Hippocampal formation (tissue), 2 donors: Measurements from ENCODE around the gene ELFN2.

Experiments
- DNase-seq, 2 donors: peaks; one replicate each; lab custom pipeline; 2025; lab: John Stamatoyannopoulos, UW

The ELFN2 gene

DNA sequence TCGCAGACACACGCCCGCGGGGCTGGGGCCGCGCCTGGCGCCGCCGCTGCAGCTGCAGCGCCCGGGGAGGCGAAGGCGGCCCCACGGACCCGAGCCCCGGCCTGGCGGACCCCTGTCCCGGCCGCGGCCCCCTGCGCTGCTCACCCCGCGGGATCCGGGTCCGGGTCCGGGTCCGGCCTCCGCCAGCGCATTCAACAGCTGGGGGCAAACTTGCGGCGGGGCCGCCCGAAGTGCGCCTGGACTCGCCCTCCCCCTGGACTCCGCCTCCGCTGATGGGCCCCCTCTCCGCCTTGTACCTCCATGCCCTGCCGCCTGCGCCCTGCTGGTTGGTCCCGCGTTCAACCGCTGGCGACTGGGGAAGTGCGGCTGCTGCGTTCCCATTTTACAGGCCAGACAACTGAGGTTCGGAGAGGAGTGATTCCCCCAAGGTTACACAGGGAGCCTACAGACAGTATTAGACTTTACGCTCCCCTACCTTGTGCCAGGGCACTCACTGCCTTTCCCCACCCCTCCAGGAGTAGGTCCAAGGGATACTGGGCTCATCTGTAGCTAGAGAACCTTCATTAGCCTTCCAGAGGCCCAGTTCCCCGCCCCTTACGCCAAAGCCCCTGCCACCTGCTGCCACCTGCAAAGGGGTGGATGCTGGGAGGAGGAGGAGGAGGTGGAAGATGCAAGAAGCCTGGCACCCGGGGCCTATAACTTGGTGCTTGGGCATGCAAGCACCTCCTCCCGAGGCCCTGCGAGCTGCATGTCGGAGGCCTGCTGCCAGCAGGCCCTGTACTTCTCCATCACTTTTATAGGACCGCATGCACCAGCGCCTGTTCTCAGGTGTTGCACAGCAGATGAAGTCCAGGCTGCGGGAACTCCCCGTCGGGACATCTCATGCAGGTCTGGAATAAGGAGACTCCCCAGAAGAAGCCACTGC is 694 bp upstream of the ELFN2 start:
- no peak for DNase-seq

DNA sequence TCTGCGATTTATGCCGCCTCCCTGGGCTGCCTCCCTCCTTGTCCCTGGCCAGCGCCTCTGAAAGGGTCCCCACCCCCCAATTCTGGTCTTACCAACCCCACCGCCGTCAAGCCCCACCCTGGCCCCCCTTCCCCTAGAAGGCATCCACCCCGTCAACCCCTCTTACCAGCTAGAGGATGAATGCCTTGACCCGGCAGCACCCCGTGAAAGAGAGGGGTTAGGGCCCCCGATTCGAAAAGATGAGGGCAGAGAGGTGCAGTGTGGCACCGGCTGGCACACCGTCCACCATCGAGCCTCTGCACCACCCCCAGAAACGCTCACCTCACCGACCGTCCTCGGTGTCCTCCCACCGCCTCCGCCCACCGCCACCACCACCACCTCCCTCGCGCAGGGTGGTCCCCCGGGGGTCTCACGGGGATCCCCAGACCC is 559 bp downstream of the ELFN2 start:
- DNase-seq = no peak

DNA sequence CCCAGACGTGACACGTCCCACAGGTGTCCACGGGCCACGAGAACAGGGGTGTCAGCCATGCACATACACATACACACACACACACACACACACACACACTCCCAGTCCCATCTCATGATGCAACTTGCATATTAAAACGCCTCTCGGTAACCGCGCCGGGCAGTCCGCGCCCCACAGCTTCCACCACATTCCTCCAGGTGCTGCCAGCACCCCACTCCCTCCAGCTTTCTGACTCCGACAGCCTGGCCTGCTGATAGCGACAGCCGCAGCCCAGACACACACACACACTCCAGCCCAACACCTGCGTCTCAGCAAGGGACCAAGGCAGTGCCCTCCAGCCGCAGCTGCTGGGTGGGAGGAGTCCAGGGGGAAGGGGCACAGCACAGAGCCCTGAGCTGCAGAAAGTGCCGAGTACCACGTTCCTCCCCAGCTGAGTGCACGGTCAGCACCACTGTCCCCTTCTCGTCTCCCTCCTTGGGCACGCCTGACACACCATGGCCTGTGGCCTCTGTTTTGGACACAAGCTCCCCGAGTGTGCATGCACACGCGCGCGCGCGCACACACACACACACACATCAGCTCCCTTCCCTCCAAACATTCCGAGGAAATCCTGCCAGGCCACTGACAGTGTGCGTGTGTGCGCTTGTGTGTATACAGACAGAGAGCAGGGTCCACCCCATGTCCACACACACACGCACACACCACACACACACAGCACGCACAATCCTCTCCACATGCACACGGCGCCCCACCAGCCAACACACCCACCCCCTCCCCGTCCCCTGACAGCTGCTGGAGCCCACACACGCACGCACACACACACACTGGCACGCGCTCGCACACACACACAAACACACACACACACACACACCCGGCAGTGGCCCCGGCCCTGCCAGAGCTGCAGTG is 1.2 kb downstream of the ELFN2 start:
- DNase-seq = no peak

DNA sequence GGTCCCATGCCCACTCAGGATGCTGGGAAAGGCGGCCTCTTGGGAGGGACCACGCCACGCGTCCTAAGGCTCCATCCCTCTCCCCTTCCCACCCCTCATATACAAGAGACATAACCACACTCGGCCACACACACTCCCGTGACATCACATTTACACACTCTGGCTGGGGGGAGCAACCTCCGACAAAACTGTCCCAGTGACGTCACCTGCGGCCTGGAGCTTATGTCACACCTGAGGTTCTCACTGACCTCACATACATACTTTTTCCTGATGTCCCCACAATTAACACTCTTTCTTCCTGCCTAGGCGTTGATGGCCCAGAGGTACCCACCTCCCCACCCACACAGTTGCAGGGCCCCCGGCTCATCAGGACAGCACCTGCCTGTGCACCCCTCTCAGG is 1.9 kb downstream of the ELFN2 start:
- no peak for DNase-seq

DNA sequence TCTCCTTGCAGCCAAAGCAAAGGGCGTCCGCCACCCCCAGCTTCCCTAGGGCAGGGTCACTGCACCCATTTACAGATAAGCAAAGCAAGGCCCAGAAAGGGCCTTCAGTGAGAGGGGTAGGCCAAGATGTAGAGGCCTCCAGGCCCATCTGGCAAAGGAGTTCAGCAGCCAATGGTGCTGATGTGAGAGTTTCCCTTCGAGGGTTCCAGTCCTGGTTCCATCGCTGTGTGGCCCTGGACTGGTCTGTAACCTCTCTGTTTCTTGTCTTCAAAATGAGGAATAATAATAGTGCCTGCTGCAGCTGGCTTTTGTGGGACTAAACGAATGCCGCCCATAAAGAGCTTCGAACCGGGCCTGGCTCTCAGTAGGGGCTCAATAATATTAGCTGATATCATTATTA is 4.0 kb downstream of the ELFN2 start:
- DNase-seq = no peak

DNA sequence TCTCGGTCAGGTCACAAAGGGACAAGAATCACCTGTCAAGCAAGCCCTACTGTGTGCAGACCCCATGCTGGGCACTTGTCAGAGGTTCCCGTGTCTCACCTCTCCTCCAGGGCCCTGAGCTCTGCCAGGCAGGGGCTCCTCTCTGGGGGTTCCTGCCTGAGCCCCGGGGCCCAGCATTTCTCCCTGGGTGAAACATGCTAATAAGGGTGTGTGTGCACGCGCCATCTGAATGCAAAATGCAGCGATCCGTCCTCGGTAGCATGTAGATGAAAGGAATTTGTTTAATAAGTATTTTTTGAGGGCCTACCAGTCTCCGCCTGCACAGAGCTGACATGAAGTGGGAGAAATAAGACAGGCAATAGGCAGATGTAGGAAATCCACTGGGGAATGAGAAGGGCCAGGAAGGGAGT is 5.8 kb downstream of the ELFN2 start:
- DNase-seq = no peak

DNA sequence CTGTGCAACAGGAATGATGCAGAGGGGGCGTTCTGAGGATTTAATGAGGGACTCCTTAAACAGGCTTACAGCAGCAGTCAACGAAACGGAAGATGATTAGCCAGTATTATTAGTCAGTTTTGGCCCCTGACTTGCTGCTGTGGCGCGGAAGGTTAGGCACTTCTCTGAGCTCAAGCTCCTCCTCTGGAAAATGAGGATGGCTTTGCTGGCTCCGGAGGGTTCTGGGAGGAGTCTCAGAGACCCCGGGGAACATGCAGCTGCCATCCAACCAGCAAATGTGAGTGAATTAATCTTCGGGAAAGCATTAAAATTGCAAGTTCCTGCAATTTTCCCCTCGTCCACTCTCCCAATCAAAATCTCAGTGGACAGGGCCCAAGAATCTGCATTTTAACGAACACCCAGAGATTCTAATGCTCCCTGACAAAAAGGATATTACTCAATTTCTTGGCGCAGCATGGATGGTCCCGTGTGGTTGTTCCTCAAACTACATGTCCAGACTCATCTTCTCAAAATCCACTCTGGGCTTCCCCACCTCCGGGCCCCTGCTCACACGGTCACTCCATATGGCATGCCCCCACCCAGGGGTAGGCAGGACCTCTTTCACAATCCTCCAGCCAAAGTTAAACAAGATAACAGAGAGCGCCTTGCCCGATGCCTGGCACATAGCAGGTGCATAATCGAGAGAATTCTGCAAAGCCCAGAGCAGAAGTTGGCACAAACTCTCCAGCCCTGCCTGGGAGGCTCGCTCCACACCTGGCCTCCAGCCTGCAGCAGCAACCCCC is 6.4 kb downstream of the ELFN2 start:
- DNase-seq = no peak

DNA sequence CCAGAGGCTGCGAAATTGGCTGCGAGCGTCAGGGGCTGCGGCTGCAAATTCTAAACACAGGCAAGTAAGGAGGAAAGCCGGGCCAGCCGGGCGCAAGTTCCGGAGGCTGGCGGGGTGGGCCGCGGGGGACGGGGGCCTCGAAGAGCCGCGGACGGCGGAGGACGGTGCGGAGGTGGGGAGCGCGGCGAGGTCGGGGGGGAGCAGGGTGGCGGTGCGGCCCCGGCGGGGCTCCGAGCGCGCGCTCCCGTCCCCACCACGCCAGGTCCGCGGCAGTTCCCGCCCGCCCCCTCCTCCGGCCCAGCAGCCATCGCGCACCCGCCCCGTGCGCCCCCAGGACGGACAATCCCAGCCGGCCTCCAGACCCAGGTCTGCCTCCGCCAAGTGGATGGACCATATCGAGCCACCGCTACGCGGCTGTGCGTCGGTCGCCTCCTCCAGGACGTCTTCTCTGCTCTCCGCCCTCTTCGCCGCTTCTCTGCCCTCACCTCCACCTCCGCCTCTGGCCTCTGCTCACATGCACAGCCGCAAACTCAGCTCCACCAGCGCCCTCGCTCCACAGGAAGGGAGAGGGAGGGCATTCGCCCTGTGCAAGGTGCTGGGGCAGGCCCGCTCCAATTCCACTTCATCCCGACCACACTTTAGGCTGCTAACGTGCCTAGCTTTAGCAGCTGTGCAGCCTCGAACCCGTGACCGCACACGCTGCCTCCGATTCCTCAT is 7.2 kb downstream of the ELFN2 start:
- no peak for DNase-seq

DNA sequence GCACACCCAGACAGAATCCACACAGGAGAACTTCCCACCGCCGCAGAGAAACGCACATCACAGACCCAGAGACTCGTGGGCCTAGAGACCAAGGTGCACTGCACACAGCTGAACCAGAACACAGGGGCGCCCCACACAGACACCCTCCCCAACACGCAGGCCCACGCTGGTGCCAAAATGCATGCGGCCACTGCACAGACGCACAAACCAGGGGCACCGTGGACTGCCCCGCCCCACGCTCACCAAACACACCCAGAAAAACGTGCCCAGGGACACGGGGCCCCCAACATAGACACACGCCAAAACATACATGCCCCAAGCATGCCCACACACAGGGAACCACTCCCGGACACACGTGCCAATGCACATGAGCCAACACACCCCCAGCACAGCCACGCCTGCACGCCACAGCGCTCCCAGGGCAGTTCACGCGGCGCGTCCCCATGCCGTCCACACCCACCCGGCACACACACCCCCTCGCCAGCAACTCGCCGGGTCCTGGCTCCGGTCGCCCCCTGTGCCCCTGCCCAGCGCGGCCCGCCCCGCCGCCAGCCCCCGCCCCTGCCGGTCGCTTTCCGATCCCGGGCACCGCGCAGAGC is 7.8 kb downstream of the ELFN2 start:
- no peak for DNase-seq

DNA sequence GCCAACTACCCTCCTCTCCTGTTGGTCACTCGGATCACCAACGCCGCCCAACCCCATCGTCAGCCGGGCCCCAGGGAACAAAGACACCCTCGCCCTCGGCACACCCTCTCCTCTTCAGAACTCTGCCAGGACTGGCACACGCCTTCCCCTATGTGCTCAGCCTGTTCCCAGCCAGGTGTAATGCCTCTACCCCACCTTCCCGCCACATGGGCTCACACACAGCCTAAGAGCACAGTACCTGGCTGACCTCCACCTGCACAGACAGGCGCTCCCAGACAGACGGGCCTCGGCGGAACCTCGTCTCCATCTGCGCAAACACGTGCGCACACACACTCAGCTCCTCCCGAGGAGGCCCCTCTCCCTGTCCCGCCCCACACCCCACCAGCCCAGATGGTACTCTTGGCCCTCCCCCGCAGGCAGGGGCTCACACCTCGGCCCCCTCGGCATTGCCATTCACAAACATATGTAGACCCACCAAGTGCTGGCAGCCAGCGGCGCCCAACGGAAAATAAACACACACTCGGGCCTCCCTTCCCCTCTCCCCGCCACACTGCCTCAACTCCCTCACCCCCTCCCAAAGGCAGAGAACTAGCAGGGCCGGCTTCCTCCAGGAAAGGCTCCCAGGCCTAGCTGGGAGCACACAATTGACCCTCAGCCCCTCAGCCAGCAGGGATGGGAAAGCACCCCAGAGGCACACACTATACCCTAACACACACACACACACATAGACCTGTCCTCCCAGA is 8.5 kb downstream of the ELFN2 start:
- DNase-seq = no peak

DNA sequence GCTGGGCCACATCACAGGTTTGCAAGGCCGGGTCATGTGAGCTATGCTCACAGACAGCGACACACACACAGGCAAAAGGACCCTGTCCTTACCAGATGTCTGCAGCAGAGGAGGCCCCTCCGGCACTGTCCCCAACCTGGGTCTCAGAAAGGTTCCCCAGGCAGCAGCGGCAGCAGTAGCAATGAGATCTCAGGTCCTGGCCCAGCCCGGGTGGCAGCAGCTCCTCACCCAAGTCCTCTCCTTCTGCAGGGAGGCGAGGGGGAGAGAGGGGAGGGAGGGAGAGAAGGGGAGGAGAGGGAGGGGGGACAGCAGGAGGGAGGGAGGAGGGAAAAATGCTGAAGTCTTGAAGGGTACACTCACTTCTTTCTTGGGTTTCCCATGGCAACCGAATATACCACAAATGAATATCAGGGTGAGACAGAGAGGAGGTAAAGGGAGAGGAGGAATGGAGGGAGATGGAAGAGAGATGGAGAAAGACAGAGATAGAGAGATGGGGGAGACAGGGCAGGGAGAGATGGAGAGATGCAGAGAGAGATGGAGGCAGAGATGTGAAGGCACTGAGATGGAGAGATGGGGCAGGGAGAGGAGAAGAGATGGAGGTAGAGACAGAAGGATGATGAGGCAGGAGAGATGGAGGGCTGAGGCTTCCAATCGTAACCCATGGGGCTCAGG is 9.5 kb downstream of the ELFN2 start:
- peak in 1 of 2 donors; percentile 19 for DNase-seq

DNA sequence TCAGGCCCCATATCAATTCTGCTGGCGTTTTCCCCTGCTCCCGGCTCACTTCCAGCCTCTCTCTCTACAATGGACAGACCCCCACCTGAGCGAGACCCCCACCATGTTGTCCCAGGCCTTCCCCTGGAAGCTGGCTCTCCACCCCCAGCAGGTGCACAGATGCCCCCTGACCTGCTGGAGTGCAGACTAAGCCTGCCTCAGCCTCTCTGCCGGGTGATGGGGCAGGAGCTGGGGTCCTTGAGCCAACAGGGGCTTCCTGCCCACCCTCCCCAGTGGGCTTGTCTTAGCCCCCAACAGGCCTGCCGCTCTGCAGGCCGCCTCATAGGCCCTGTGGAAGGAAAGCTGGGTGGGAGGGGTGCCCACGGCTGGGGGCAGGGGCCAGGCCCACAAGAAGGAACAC is 10.0 kb downstream of the ELFN2 start:
- DNase-seq = no peak

DNA sequence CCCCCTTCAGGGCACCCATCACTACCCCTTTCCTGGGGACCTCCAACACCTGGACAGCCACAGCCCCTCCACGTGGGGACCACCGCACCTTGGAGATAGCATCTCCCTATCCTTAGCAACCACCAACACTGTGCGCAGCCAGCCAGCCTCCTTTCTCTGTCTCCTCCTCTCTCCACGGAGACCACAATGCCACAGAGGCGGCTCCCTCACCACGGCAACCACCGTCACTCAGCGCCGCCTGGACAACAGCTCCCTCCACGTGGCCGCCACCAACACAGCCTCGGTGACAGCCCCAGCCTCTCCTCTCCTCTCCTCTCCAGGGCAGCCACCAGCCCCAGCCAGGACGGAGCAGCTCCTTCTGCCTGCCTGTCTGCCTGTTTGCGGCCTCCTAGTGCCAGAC is 10.5 kb downstream of the ELFN2 start:
- peak; percentile 29 to 46 for DNase-seq

DNA sequence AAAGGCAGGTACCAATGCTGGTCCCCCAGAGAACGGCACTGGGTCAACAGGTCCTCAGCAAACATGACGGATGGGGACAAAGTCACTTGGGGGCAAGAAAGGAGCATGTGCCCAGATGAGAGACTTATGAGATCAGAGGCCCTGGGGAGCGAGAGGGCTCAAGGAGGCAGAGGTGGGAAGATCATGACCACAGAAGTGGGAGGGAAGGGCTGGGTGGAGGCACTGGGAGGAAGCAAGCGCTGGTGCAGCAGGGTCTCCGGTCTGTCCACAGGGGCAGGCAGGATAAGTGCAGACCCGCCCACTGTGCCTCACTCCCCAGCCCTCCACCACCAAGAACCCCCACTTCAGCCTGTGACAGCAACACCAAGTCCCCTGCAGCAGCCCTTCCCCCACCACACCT is 10.9 kb downstream of the ELFN2 start:
- DNase-seq = no peak

DNA sequence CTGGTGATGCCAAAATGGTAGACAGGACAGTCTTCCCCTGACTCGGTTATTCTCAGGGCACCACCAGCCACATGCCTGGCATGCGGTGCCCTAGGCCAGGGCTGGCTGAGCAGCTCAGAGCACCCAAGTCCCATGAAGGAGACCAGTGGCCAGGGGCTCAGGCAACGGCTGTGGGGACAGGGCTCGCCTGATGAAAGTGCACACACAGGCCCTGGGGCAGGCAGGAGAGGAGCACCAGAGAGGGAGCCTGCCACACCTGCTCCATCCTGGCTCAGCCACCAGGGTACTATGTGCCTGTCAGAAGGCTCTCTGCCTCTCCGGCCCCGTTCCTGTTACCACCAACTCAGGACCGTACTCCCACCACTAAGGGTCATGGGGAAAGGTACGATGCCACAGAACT is 12.1 kb downstream of the ELFN2 start:
- DNase-seq = no peak

DNA sequence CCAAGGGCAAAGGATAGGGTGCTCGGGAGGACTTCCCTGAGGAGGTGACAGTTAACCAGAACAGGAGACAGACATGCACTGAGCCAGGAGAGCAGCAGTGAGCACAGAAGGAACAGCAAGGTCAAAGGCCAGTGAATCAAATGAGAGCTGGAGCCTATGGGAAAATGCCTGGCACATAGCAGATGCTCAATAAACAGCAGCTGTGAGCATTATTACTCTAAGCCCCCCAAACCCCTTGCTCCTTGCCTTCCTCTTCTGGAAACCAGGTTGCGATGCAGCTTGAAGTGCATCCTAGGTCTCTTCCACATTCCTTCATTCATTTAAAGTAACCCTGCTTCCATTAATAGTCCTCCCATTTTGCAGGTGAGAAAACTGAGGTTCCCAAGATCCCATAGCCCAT is 13.0 kb downstream of the ELFN2 start:
- DNase-seq = no peak

DNA sequence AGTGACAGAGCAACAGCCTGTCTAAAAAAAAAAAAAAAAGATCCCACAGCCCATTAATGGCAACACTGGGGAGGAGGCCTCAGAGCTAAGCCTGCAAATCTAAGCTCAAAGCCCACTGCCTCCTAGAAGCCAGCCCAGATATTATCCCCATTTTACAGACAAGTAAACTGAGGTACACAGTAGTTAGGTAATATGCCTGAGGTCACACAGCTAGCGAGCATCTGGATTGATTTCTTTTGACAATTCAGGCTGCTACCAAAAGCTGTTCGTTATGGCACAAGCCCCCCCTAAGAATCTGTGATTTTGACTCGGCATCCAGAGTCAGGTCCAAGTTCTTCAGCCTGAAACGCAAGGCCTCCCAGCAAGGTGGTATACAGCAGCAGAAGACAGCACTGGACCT is 13.7 kb downstream of the ELFN2 start:
- DNase-seq = no peak

DNA sequence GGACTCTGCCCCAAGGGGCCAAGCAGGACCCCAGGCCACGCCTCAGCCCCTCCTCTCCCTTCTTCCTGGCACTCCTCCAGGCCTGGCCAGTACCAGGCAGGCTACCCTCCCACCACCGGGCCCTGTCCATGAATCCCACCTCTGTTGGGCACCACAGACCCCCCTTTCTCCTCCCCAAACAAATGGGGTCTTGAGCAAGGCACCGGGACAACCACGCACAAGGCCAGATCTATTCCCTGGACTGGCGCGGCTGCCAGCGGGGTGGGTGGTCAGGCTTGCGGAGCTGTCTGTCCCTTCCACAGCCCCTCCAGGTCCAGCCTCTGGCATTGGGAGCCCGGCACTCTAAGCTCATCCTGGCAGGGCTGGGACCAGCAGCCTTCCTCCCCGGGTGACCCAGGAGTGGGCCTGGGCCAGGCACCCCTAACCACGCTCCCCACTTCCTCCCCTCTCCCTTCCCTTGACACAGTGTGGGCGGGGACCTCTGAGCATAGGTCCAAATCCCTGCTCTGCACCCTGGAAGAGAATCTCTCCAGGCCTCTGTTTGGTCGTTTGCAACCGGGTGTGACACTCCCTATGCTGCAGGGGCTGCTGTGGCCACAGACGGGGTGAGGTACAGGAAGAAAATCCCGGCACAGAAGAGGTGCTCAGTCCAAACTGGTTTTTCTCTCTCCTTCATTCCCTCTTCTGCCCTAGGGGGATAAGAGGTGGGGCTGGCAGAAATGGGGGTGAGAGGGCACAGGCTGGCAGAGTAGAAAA is 14.6 kb downstream of the ELFN2 start:
- DNase-seq = no peak

DNA sequence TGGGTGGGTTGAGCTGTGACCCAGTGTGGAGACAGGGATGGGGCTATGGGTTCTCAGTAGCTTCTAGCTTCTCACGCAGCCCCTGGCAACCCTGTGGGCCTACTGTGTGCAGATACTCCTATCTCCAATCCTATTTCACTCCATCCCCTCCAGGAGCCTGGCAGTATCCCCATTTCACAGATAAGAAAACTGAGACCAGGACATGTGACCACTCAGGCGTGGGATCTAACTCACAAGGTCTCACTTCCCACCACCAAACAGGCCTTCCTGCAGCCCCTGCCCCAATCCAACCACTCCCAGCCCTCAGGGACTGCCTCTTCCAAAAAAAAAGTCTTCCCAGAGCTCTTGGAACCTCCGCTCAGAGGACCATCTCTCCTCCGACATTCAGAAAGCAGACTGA is 15.6 kb downstream of the ELFN2 start:
- DNase-seq = no peak
